A673 (cell line): ENCODE results near the gene JAG2. TPM values are rescaled to one million over a fixed set of nuclear protein-coding genes. Genes with fewer than 3 reads are reported as not detected.

Experiments used
- BruUV-seq: library from RNA; stranded (reverse); fragments of 400-500 nt; replicated peaks from 2 replicates; lab custom pipeline; 2021; lab: Mats Ljungman, UMichigan
- CTCF ChIA-PET: fragments of 300-600 bp; sonication (Branson Sonifier 250); formaldehyde crosslinking; loops from one replicate; lab custom pipeline; 2022; ENCODE audit warnings: antibody characterized with exemption; lab: Charles Lee
- POLR2A ChIA-PET: fragments of 300-600 bp; sonication (Branson Sonifier 250); formaldehyde crosslinking; loops from one replicate; lab custom pipeline; 2022; ENCODE audit warnings: antibody characterized with exemption; ENCODE audit not compliant: low non-redundant PET; lab: Charles Lee
- DNase-seq: peaks from one replicate; pipeline ENCODE4 v3.0.0-alpha.2; 2015; ENCODE audit warnings: low spot score
- H3K27ac ChIP-seq: fragments of 200-600 bp; sonication (generic); 2 replicates; pipeline ENCODE4 v1.5.1; 2016; ENCODE audit warnings: mixed run types, low read depth, mild to moderate bottlenecking, mixed read lengths, antibody characterized with exemption, low read length; ENCODE audit not compliant: poor library complexity, severe bottlenecking
- H3K27me3 ChIP-seq: fragments of 200-600 bp; sonication (generic); replicated peaks from 2 replicates; pipeline ENCODE4 v1.6.1; 2017; ENCODE audit warnings: mixed run types, low read depth, mild to moderate bottlenecking, mixed read lengths, antibody characterized with exemption, low read length; ENCODE audit not compliant: insufficient read depth, poor library complexity
- H3K36me3 ChIP-seq: fragments of 200-600 bp; sonication (generic); 2 replicates; pipeline ENCODE4 v1.6.1; 2016; ENCODE audit warnings: mixed run types, mild to moderate bottlenecking, mixed read lengths, antibody characterized with exemption, low read length; ENCODE audit not compliant: insufficient read depth, poor library complexity, severe bottlenecking
- H3K4me1 ChIP-seq: fragments of 200-600 bp; sonication (generic); 2 replicates; pipeline ENCODE4 v1.6.1; 2017; ENCODE audit warnings: mixed run types, mild to moderate bottlenecking, mixed read lengths, antibody characterized with exemption, low read length; ENCODE audit not compliant: insufficient read depth, poor library complexity, severe bottlenecking
- H3K4me3 ChIP-seq: fragments of 200-600 bp; sonication (generic); 2 replicates; pipeline ENCODE4 v1.5.1; 2016; ENCODE audit warnings: low read depth, mixed run types, mild to moderate bottlenecking, mixed read lengths, low read length; ENCODE audit not compliant: poor library complexity, severe bottlenecking
- H3K9me3 ChIP-seq: fragments of 200-600 bp; sonication (generic); 2 replicates; pipeline ENCODE4 v1.6.1; 2016; ENCODE audit warnings: mixed run types, low read depth, mild to moderate bottlenecking, mixed read lengths, antibody characterized with exemption, low read length; ENCODE audit not compliant: poor library complexity, severe bottlenecking
- EZH2 ChIP-seq: fragments of 200-600 bp; sonication (generic); IDR thresholded peaks from 2 replicates; pipeline ENCODE4 v1.6.1; 2017; ENCODE audit warnings: borderline replicate concordance, low read depth, mild to moderate bottlenecking, mixed read lengths, antibody characterized with exemption, low read length; ENCODE audit not compliant: poor library complexity, severe bottlenecking
- intact Hi-C: fragments of 100-400 bp; cut with micrococcal nuclease; formaldehyde crosslinking; loops from one replicate; pipeline ENCODE4 v1.10.0; 2022; ENCODE audit not compliant: unreplicated experiment
- total RNA-seq: library from RNA; stranded (reverse); gene quantifications from 2 replicates; pipeline ENCODE4 v1.2.3, GENCODE V29; 2021
- TF ChIP-seq, protein P1 (sequence below): fragments of 300-800, 200-600 bp; sonication (generic); conservative IDR thresholded peaks from 2 replicates; pipeline ENCODE4 v1.5.1; 2017; ENCODE audit warnings: low read depth, mild to moderate bottlenecking, antibody characterized with exemption, low read length, moderate library complexity, mixed read lengths

The JAG2 gene
- total RNA-seq, 1 experiment from 2014 or later, result 14.3 TPM

DNA sequence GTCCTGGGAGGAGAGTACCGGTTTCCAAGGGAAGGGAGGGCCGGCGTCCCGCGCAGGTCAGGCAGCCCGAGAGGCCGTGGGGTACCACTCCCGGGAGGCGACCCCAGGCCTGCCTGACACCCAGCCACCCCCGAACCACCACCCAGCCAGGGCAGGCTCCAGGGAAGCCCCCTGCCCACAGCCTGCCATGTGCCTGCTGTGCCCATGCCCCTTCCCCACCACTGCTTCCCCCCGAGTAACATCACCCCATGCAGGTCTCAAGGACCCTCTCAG lies 10.2 kb upstream of the JAG2 start:
- no peak for DNase-seq
- Histone ChIP-seq H3K4me3 (no peak overlapping the region), H3K36me3 (no peaks in the 10 kb centered on the region), H3K27ac (no peak overlapping the region), H3K27me3 (no peaks in the 10 kb centered on the region), H3K9me3 (no peaks in the 10 kb centered on the region), H3K4me1 (peaks cover 17% of the 10 kb centered on the region)
- ChIA-PET CTCF (no interaction called here), POLR2A (no interaction called here)
- no peak for TF ChIP-seq EZH2
- TF ChIP-seq, protein P1, sequence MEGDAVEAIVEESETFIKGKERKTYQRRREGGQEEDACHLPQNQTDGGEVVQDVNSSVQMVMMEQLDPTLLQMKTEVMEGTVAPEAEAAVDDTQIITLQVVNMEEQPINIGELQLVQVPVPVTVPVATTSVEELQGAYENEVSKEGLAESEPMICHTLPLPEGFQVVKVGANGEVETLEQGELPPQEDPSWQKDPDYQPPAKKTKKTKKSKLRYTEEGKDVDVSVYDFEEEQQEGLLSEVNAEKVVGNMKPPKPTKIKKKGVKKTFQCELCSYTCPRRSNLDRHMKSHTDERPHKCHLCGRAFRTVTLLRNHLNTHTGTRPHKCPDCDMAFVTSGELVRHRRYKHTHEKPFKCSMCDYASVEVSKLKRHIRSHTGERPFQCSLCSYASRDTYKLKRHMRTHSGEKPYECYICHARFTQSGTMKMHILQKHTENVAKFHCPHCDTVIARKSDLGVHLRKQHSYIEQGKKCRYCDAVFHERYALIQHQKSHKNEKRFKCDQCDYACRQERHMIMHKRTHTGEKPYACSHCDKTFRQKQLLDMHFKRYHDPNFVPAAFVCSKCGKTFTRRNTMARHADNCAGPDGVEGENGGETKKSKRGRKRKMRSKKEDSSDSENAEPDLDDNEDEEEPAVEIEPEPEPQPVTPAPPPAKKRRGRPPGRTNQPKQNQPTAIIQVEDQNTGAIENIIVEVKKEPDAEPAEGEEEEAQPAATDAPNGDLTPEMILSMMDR, result no peak
- intact Hi-C loops, result no loop called here
- no TSS peak for BruUV-seq

DNA sequence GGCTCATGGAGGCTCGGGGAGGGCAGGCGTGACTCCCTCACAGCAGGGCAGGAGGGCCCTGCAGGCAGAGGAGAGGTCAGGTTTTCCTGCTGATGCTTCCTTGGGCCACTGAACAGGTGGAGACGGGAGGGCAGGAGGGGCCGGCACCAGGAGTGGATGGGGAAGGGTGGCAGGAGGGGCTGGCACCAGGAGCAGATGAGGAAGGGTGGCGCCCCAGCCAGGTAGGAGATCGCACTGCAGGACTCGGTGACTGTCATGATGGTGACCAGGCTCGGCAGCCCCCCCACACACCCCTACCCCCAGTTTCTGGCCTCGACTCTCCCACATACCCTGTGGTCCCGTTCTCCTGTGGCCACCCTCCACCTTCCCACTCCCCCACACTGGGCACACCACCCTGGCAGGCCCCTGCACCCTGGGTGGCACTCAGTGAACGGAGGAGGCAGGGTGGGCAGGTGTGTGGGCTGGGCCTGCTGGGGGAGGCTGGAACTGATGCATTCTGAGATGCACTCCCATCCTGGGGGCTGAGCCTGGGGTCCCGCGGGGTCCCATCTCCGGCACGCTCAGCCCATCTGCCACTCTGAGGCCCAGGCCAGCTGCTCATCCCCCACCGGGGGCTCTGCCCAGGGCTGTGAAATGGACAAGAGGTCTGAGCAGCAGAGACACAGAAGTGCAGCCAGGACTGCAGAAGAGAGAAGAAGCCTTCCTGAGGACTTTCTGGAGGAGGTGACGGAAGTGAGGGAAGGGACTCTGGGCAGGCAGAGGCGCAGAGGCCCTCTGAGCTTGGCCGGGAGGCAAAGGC lies 9.7 kb upstream of the JAG2 start:
- no peaks in the 10 kb centered on the region for H3K27me3 ChIP-seq
- peaks cover 17% of the 10 kb centered on the region for H3K4me1 ChIP-seq
- intact Hi-C loops, result no loop called here
- ChIA-PET POLR2A (no interaction called here), CTCF (no interaction called here)
- H3K36me3 ChIP-seq, result no peaks in the 10 kb centered on the region
- no peaks in the 10 kb centered on the region for H3K9me3 ChIP-seq
- no peak for DNase-seq
- BruUV-seq, result no TSS peak
- no peak overlapping the region for H3K27ac ChIP-seq
- TF ChIP-seq EZH2, result no peak
- TF ChIP-seq, protein P1, result no peak
- H3K4me3 ChIP-seq, result no peak overlapping the region

DNA sequence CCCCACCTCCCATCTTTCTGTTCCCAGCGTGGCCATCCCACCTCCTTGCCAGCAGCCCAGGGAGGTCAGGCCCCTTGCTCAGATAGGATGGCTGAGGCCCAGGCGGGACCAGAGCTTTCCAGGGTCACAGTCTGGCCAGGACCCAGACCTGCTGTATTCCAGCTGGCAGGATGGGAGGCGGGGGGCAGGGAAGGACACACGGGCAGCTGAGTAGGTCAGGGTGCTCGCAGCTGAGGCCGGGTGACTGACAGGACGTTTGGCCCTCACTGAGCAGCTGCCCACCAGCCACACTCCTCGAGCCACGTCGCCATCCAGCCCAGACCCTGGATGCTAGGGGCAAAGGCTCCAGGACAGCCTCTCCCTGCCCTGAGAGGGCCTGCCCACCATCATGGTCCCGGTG lies 8.5 kb upstream of the JAG2 start:
- no TSS peak for BruUV-seq
- no peaks in the 10 kb centered on the region for H3K9me3 ChIP-seq
- intact Hi-C loops, result no loop called here
- no peak for DNase-seq
- H3K27me3 ChIP-seq, result no peaks in the 10 kb centered on the region
- TF ChIP-seq, protein P1, result no peak
- TF ChIP-seq EZH2, result no peak
- H3K27ac ChIP-seq, result no peak overlapping the region
- H3K4me3 ChIP-seq, result no peak overlapping the region
- ChIA-PET POLR2A (no interaction called here), CTCF (no interaction called here)
- H3K4me1 ChIP-seq, result peaks cover 17% of the 10 kb centered on the region
- no peaks in the 10 kb centered on the region for H3K36me3 ChIP-seq
